HG03139 (cell line): ENCODE data around the gene DNAAF5.
"Not testable (repeated sequence)": the region's sequence is repeated elsewhere in the genome, so short reads cannot be mapped to it uniquely, and the experiment has no call there.

Experiments used
- ATAC-seq: cut with Tn5 transposase; IDR thresholded peaks from one replicate; pipeline ENCODE4 v1.9.1; 2021; ENCODE audit not compliant: unreplicated experiment

The DNAAF5 gene

DNA sequence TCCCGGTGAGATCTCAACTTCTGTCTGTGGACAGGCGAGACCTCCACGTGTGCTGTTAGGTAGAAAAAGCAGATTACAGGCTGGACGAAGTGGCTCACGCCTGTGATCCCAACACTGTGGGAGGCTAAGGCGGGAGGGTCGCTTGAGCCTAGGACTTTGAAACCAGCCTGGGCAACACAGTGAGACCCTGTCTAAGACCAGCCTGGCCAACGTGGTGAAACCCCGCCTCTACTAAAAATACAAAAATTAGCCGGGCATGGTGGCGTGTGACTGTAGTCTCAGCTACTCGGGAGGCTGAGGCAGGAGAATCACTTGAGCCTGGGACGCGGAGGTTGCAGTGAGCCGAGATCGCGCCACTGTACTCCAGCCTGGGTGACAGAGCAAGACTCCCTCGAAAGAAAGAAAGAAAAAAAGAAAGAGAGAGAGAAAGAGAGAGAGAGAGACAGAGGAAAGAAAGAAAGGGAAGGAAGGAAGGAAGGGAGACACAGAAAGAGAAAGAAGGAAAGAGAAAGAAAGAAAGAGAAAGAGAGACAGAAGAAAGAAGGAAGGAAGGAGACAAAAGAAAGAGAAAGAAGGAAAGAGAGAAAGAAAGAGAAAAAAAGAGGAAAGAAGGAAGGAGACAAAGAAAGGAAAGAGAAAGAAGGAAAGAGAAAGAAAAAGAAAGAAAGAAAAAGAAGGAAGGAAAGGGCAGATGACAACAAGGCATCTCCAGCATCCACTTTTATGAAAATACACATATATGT, 76.2 kb downstream of the DNAAF5 start:
- ATAC-seq, result no peak

- no peak for ATAC-seq
Observed at GRCh38 chr7:803243-803635, 76.7 kb downstream of the DNAAF5 start.

GRCh38 chr7:803796-804195, 77.3 kb downstream of the DNAAF5 start:
- ATAC-seq, result not testable (repeated sequence)

DNA sequence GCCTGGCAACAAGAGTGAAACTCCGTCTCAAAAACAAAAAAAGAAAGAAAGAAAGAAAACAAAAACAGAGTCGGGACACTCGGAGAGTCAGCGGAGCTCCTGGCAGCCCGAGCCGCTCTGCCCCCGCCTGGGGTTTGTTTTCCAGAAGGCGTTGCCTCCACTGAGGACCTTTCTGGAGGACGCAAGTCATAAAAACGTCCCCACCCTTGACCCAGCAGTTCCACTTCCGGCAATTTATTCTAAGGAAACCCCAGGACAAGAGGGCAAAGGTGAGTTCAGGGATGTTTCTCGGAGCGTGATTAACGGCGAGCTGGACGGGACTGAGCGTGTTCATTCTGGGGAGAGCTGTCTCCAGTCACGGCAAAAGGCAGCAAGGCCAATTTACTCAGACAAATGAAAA, 78.8 kb downstream of the DNAAF5 start:
- no peak for ATAC-seq

- ATAC-seq, result no peak
Observed at GRCh38 chr7:815284-816216, 89.1 kb downstream of the DNAAF5 start.

DNA sequence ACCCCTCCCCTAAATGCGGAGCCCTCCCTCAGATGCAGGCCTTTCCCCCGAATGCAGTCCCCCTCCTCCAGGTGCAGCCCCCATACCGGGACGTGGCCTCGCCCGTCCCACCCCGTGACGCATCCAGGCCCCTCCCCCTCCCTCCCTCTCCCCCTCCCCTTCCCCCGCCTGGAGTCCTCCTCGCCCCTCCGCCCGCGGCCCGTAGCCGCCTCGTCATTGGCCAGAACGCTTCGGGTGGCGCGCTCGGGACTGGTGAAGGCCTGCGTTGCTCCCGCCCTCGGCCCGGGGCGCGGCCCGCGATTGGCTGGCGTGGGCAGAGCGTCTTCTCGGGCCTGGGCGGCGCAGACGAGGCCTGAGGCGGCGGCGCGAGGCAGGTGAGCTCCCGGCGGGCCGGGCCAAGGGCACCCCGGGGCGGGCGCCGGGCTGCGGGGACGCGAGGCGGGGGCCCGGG, 89.8 kb downstream of the DNAAF5 start:
- peak; percentile 84 for ATAC-seq

DNA sequence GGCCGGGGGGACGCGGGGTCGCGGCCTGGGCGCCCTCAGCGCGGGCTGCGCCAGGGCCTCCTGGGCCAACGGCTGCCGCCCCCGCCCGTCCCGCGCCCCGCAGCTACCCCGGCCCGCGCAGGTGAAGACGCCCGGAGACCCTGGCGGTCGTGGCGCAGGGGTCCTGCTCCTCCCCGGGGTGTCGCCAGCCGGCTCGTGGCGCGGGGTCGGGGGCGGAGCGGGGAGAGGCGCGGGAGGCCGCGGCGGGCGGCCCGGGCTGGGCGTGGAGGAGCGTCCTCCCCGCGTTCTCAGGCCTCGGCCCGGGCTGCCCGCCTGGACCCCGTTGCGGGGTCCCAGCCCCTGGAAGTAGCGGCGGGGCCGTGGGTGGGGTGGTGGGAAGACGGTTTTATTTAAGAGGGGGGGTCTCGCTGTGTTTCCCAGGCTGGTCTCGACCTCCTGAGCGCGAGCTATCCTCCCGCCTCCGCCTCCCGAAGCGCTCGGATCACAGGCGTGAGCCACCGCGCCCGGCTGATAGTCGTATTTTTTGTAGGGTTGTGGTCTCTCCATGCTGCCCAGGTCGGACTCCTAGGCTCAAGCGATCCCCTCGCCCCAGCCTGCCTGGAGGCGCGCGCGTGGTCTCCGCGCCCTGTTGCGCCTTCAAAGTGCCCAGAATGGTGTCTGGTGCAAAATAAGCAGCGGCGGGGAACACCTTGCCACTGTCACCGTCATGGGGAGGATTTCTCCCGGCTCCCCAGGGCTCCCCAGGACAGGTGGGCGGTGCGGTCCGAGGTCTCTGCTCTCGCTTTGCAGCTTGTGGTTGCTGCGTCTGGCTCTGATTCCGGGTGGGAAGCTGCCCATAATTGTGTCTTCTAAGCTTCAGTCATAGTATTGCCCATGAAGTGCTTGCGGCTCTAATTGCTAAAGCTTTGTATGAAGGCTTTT, 90.5 kb downstream of the DNAAF5 start:
- peak; percentile 4 for ATAC-seq

DNA sequence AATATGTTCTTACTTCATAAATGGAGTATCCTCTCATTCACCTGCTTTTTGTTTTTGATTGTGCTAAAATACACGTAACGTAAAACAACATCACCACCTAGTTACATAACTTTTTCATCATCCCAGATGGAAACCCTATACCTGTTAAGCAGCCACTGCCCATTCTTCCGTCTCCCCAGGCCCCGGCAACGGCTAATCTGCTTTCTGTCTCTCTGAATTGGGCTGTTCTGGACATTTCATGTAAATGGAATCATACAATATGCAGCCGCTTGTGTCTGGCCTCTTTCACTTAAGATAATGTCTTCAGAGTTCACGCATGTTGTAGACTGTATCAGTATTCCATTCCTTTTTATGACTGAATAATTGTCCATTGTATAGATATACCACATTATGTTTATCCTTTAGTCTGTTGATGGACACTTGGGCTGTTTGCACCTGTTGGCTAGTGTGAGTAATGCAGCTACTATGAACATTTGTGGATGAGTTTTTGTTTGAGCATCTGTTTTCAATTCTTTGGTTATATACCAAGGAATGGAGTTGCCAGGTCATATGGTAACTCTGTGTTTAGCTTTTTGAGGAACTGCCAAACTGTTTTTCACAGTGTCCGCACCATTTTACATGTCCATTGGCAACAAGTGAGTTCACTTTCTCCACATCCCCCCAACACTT, 91.7 kb downstream of the DNAAF5 start:
- ATAC-seq, result no peak

GRCh38 chr7:820341-820740, 93.8 kb downstream of the DNAAF5 start:
- no peak for ATAC-seq

DNA sequence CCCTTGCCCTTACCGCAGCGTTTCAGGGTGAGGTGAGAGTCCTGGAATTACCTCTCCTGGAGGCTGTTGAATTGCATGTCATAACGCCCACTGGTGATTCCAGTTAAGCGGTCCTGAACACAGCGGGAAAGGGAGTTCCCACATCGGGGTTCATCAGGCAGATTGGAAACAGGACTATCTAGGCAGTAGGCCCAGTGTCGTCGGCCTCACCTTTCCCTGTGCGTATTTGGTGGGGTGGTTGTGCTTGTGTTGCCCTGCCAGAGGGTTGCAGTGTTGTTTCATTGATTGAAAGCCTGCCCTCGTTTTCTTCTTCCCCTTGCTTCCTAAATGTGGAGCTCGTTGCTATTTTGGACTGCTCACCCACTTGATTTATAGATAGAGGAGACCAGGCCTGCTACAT, 95.2 kb downstream of the DNAAF5 start:
- no peak for ATAC-seq

DNA sequence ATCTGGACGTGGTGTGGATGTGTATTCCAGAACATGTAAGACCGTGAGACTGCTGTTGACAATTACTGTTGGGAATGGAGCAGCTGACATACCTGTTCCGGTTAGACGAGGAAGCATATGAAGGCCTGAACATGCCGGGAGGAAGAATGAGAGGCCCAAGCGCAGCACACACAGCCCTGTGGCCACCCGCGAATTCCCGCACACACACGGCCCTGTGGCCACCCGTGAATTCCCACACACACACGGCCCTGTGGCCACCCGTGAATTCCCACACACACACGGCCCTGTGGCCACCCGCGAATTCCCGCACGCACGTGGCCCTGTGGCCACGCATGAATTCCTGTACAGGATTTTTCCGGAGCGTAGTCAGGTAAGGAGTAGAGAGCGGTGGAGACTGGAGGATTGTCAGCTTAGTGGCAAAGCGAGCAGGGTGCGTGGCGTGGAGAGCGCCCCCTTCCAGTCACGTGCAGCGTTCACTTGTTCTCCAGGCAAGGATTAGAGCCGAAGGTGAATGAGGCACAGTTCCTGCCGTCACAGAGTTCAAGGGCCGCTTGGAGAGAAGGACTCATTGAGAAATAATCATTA, 96.3 kb downstream of the DNAAF5 start:
- ATAC-seq, result no peak

DNA sequence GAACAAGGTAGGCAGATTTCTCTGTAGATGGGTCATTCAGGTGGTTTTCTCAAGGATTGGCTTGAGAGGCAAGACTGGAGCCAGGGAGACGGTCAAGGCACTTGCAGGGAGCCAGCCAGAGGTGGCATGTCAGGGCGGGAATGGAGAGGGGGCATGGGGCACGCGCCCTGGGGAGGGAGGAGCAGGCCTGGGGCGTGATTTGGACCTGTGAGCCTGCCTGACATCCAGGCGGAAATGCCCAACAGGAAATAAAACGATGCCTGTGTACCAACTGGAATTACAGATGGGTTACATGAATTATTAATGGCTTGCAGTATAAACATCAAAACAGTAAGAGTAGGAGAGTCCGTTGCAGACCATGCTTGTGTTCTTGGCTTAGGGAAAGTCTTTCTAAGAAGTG, 97.2 kb downstream of the DNAAF5 start:
- ATAC-seq, result no peak

DNA sequence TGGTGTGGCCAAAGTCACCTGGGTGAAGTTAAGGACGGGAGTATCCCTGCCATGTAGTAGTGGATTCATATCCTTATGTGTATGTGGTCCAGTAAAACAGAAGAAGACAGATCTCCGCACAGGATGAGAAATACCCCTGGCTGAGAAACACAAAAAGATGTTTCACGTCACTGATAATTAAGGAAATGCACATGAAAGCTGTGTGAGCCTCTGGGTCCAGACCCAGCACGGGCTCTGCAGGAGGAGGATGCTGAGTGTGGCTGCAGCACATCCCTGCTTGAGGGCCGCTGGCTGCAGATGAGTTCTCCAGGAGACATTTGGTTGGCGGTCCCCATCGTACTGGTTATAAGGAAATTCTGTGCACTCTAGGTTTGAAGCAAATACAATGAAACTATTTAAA, 97.6 kb downstream of the DNAAF5 start:
- no peak for ATAC-seq

- ATAC-seq, result no peak
Observed at GRCh38 chr7:824664-825063, 98.2 kb downstream of the DNAAF5 start.

DNA sequence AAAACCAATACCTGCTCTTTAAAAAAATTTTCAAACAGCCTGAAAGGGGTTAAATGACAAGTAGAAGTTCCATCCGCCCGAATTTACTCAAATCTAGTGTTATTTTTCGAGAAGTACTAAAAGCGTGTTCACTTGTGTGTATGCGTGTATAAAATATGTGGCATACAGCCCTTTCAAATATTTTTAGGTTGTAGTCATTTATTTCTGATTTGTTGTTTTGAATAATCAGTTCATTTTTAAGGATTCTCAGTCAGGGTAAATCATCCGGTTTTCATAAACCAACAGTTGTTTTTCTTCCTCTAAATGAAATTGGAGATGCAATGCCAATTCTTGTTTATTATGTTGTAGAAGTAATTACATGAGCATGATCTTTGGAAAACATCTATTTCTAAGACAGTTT, 98.9 kb downstream of the DNAAF5 start:
- no peak for ATAC-seq

GRCh38 chr7:826230-826917, 99.9 kb downstream of the DNAAF5 start:
- no peak for ATAC-seq

DNA sequence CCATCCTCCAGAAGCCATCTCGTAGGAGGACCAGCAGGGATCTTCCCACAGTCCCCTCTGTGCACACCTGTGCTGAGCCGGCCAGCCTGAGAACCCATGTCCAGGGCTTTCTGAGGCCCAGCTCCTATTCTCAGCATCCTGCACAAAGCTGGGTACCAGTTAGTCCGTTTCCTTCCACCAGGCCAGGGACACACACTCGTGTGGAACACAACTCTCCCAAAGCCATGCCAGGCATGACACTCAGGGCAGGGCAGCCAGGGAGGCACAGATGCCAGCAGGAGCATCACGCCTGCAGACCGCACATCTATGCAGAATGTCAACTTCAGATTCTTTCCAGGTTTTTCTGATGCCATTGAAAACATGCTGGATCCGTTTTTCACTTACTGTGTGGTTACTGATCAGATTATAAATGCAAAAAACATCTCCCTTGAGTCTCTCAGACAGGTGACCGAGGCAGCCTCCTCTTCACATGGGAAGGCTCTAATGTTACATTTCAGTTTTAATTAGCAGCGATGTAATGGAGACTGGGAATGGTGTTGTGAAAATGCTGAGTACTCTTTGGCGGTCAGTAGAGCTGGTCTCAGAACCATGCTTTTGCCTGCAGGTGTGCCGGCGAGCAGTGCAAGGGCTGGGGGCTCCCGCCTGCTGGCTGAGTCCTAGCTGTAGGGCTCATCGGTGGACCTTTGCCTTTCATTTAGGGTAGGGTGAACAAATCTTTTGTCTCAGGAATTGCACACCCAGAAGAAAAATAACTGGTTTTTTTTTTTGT, 102.5 kb downstream of the DNAAF5 start:
- ATAC-seq, result no peak

GRCh38 chr7:830069-830468, 103.6 kb downstream of the DNAAF5 start:
- no peak for ATAC-seq
